Measurements from ENCODE around the gene ASIC1. TPM values are rescaled to one million over a fixed set of nuclear protein-coding genes. Genes with fewer than 3 reads are reported as not detected.
"Not testable (repeated sequence)": the region's sequence is repeated elsewhere in the genome, so short reads cannot be mapped to it uniquely, and the experiment has no call there.

ASIC1 gene
- polyA plus RNA-seq, 1 donor = 9.5 TPM

- DNase-seq = no peak
Measured at GRCh38 chr12:50061946-50062686, 4.7 kb downstream of the ASIC1 start.

GRCh38 chr12:50062728-50063460, 5.5 kb downstream of the ASIC1 start:
- DNase-seq = no peak

- no peak for DNase-seq
Measured at GRCh38 chr12:50065726-50066310, 8.4 kb downstream of the ASIC1 start.

- no peak for DNase-seq
Measured at GRCh38 chr12:50066402-50066801, 9.0 kb downstream of the ASIC1 start.

GRCh38 chr12:50069069-50069468, 11.7 kb downstream of the ASIC1 start:
- no peak for DNase-seq

GRCh38 chr12:50069539-50069938, 12.1 kb downstream of the ASIC1 start:
- no peak for DNase-seq

- peak; percentile 89 for DNase-seq
Measured at GRCh38 chr12:50070314-50071060, 13.1 kb downstream of the ASIC1 start.

- no peak for DNase-seq
Measured at GRCh38 chr12:50072198-50072907, 15.0 kb downstream of the ASIC1 start.

- no peak for DNase-seq
Measured at GRCh38 chr12:50073206-50073605, 15.8 kb downstream of the ASIC1 start.

GRCh38 chr12:50073712-50074111, 16.3 kb downstream of the ASIC1 start:
- no peak for DNase-seq

- DNase-seq = peak; percentile 81
Measured at GRCh38 chr12:50074936-50075807, 17.8 kb downstream of the ASIC1 start.

GRCh38 chr12:50075808-50076170, 18.4 kb downstream of the ASIC1 start:
- no peak for DNase-seq

- DNase-seq = no peak
Measured at GRCh38 chr12:50077099-50077498, 19.7 kb downstream of the ASIC1 start.

GRCh38 chr12:50078281-50078680, 20.9 kb downstream of the ASIC1 start:
- no peak for DNase-seq

GRCh38 chr12:50079771-50080170, 22.4 kb downstream of the ASIC1 start:
- DNase-seq = no peak

- DNase-seq = no peak
Measured at GRCh38 chr12:50081096-50081808, 23.9 kb downstream of the ASIC1 start.

GRCh38 chr12:50082644-50083043, 25.2 kb downstream of the ASIC1 start:
- DNase-seq = no peak

- DNase-seq = no peak
Measured at GRCh38 chr12:50083301-50083700, 25.9 kb downstream of the ASIC1 start.

- DNase-seq = not testable (repeated sequence)
Measured at GRCh38 chr12:50084409-50084774, 27.0 kb downstream of the ASIC1 start.

- peak; percentile 95 for DNase-seq
Measured at GRCh38 chr12:50084775-50085614, 27.6 kb downstream of the ASIC1 start, which contains the start of gene SMARCD1. TSS of gene SMARCD1 (plus strand) at chr12:50085342. CDS start at chr12:50085370, 28 bp downstream.

Data from hindlimb muscle (tissue), 1 donor.